Measurements from ENCODE around the gene MGAT1.

The MGAT1 gene

DNA sequence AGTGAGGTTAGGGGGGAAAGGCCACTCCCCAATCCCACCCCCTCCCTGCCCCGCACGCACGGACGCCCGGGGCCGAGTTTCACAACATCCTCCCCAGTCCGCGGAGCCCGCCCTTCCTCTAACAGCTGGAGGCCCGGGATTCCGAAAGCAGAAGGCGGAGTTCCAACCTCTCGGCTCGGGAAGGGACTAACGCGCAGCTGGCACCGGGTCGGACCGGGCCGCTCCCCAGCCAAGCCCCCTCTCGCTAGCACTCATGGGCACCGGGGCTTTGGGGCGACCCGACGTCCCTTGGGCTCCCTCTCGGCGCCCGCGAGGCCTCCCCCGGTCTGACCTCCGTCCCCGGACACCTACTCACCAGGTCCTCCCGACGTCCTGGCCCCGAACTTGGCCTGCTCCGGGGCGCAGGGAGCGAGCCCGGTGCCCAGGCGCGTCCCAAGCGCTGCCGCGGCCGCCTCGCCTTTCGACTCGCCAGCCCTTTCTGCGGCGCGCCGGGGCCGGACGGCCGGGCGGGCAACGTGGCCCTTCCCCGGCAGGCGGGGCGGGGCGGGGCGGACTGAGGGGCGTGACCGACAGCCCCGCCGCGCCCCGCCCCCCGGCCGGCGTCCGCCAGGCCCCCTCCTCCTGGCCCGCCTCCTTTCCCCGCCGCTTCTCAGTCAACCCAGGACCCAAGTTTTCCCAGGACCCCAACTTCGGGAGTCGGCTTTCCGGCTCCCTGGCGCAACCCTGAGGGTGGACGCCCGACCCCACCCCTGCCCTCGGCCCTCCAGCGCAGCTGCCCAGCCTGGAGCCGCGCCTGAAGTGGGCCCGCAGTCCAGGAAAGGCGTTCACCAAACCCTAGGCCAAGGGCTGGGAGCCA is at the start of gene MGAT1:
MGAT1 (minus strand) TSS at position 482 of the 856 bp plus-strand sequence. CDS start 9,835 bp downstream, outside the sequence.
- DNase-seq (ENCODE audit: low read depth) = no peak
- H3K4me3 ChIP-seq (ENCODE audit: low read depth, low read length) = peak within 1 kb of the TSS; percentile 75
- TF ChIP-seq, protein P1, sequence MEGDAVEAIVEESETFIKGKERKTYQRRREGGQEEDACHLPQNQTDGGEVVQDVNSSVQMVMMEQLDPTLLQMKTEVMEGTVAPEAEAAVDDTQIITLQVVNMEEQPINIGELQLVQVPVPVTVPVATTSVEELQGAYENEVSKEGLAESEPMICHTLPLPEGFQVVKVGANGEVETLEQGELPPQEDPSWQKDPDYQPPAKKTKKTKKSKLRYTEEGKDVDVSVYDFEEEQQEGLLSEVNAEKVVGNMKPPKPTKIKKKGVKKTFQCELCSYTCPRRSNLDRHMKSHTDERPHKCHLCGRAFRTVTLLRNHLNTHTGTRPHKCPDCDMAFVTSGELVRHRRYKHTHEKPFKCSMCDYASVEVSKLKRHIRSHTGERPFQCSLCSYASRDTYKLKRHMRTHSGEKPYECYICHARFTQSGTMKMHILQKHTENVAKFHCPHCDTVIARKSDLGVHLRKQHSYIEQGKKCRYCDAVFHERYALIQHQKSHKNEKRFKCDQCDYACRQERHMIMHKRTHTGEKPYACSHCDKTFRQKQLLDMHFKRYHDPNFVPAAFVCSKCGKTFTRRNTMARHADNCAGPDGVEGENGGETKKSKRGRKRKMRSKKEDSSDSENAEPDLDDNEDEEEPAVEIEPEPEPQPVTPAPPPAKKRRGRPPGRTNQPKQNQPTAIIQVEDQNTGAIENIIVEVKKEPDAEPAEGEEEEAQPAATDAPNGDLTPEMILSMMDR (IDR thresholded peaks at IDR 0.05; ENCODE audit: control insufficient read depth, extremely low read depth, insufficient read depth) = no peak

- no peak overlapping the region for H3K4me3 ChIP-seq (ENCODE audit: low read depth, low read length)
- DNase-seq (ENCODE audit: low read depth) = no peak
- TF ChIP-seq, protein P1 (IDR thresholded peaks at IDR 0.05; ENCODE audit: control insufficient read depth, extremely low read depth, insufficient read depth) = no peak
Observed at GRCh38 chr5:180850434-180851078, 48.0 kb upstream of the MGAT1 start.

GRCh38 chr5:180849827-180850226 is 47.2 kb upstream of the MGAT1 start:
- H3K4me3 ChIP-seq (ENCODE audit: low read depth, low read length) = no peak overlapping the region
- TF ChIP-seq, protein P1 (IDR thresholded peaks at IDR 0.05; ENCODE audit: control insufficient read depth, extremely low read depth, insufficient read depth) = no peak
- DNase-seq (ENCODE audit: low read depth) = no peak

GRCh38 chr5:180848878-180849277 is 46.3 kb upstream of the MGAT1 start:
- TF ChIP-seq, protein P1 (IDR thresholded peaks at IDR 0.05; ENCODE audit: control insufficient read depth, extremely low read depth, insufficient read depth) = no peak
- no peak overlapping the region for H3K4me3 ChIP-seq (ENCODE audit: low read depth, low read length)
- no peak for DNase-seq (ENCODE audit: low read depth)

- no peak for DNase-seq (ENCODE audit: low read depth)
- TF ChIP-seq, protein P1 (IDR thresholded peaks at IDR 0.05; ENCODE audit: control insufficient read depth, extremely low read depth, insufficient read depth) = no peak
- no peak overlapping the region for H3K4me3 ChIP-seq (ENCODE audit: low read depth, low read length)
Observed at GRCh38 chr5:180848265-180848664, 45.7 kb upstream of the MGAT1 start.

DNA sequence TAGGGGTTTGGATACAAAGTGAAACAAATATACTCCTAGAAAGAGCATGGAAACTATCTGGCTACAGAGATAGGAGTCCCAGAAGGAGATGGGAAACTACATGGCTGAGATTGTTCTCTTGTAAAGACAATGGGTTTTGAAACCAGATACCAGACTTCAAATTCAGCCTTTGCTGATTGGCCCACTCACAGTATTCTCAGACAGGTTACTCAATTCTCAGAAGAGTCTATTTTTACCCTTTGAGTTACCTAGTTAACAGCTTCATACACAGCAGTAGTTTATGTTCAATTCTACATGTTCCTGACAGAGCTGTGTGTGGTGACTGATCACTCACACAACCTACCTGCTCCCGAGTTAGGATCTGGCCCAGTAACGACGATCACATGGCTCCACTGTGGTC is 44.4 kb upstream of the MGAT1 start:
- no peak for DNase-seq (ENCODE audit: low read depth)
- no peak overlapping the region for H3K4me3 ChIP-seq (ENCODE audit: low read depth, low read length)
- TF ChIP-seq, protein P1 (IDR thresholded peaks at IDR 0.05; ENCODE audit: control insufficient read depth, extremely low read depth, insufficient read depth) = no peak

Measured in LNCaP clone FGC (cell line).